GM10266 (cell line): ENCODE data around the gene FSTL4.
"Not testable (repeated sequence)": the region's sequence is repeated elsewhere in the genome, so short reads cannot be mapped to it uniquely, and the experiment has no call there.

Source experiments
- DNase-seq: peaks from one replicate; pipeline ENCODE4 v3.0.0; 2012; ENCODE audit errors: extremely low spot score
- CTCF ChIP-seq: IDR thresholded peaks from 2 replicates; pipeline ENCODE4 v1.5.1; 2012; ENCODE audit warnings: mild to moderate bottlenecking, low read depth; ENCODE audit not compliant: control insufficient read depth, insufficient read depth; ENCODE audit errors: missing control alignments

Gene FSTL4

GRCh38 chr5:133453084-133453780 is 159.1 kb downstream of the FSTL4 start:
- DNase-seq = no peak
- no peak for TF ChIP-seq CTCF

GRCh38 chr5:133451926-133452325 is 160.4 kb downstream of the FSTL4 start:
- TF ChIP-seq CTCF = no peak
- no peak for DNase-seq

GRCh38 chr5:133450286-133450685 is 162.1 kb downstream of the FSTL4 start:
- no peak for TF ChIP-seq CTCF
- DNase-seq = no peak

- no peak for TF ChIP-seq CTCF
- no peak for DNase-seq
Measured at GRCh38 chr5:133449181-133449580, 163.2 kb downstream of the FSTL4 start.

- TF ChIP-seq CTCF = no peak
- DNase-seq = no peak
Measured at GRCh38 chr5:133446440-133446839, 165.9 kb downstream of the FSTL4 start.

GRCh38 chr5:133445744-133446143 is 166.6 kb downstream of the FSTL4 start:
- no peak for DNase-seq
- TF ChIP-seq CTCF = no peak

GRCh38 chr5:133445204-133445603 is 167.1 kb downstream of the FSTL4 start:
- not testable (repeated sequence) for DNase-seq

GRCh38 chr5:133444711-133445110 is 167.6 kb downstream of the FSTL4 start:
- no peak for TF ChIP-seq CTCF
- no peak for DNase-seq
